ENCODE data around the gene TUBB1. TPM values are rescaled to one million over a fixed set of nuclear protein-coding genes. Genes with fewer than 3 reads are reported as not detected.

Gene TUBB1
- total RNA-seq, 4 donors from 2014 or later: 0.15 TPM; not detected in 3

DNA sequence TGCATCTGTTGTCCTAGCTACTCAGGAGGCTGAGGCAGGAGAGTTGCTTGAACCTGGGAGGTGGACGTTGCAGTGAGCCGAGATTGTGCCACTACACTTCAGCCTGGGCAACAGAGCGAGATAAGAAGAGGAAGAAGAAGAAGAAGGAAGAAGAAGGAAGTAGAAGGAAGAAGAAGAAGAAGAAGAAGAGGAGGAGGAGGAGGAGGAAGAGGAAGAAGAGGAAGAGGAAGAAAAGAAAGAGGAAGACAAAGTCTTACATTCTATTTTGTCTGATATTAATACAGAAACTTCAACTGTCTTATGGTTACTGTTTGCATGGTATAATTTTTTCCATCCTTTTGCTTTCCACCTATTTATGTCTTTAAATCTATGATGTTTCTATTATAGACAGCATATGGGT, 45.4 kb upstream of the TUBB1 start:
- no peak for ATAC-seq
- Histone ChIP-seq H3K4me3 (no peak overlapping the region), H3K4me1 (no peaks in the 10 kb centered on the region), H3K36me3 (no peaks in the 10 kb centered on the region), H3K27ac (no peak overlapping the region), H3K9me3 (peaks cover 0 to 31% (median 0%) of the 10 kb centered on the region in 3 donors), H3K27me3 (no peaks in the 10 kb centered on the region)
- 75 to 90% methylated on average over 2 to 3 of the region's 3 CpGs for WGBS, 2 donors (ENCODE audit: low coverage in 1 of 2)
- TF ChIP-seq POLR2AphosphoS5 (IDR thresholded peaks at IDR 0.05) (no peak), POLR2A (IDR thresholded peaks at IDR 0.05) (no peak), EP300 (IDR thresholded peaks at IDR 0.05) (no peak)
- TF ChIP-seq, protein P1, sequence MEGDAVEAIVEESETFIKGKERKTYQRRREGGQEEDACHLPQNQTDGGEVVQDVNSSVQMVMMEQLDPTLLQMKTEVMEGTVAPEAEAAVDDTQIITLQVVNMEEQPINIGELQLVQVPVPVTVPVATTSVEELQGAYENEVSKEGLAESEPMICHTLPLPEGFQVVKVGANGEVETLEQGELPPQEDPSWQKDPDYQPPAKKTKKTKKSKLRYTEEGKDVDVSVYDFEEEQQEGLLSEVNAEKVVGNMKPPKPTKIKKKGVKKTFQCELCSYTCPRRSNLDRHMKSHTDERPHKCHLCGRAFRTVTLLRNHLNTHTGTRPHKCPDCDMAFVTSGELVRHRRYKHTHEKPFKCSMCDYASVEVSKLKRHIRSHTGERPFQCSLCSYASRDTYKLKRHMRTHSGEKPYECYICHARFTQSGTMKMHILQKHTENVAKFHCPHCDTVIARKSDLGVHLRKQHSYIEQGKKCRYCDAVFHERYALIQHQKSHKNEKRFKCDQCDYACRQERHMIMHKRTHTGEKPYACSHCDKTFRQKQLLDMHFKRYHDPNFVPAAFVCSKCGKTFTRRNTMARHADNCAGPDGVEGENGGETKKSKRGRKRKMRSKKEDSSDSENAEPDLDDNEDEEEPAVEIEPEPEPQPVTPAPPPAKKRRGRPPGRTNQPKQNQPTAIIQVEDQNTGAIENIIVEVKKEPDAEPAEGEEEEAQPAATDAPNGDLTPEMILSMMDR (IDR thresholded peaks at IDR 0.05): no peak

DNA sequence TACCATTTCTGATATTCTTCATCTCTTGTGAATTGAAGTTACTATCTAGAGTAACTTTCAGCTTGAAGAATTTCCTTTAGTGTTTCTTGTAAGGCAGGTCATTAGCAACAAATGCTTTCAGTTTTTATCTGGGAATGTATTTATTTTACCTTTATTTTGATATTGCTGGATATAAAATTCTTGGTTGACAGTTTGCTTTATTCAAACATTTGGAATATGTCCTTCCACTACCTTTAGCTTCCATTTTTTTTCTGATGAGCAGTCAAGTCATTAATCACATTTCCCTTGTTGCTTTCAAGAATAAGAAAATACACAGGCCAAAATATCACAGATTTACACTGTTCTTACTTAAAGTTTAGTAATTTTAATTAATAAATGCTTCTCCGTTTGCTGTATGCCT, 43.9 kb upstream of the TUBB1 start:
- peaks cover 0 to 25% (median 0%) of the 10 kb centered on the region in 3 donors for H3K9me3 ChIP-seq
- ATAC-seq: no peak
- no peaks in the 10 kb centered on the region for H3K36me3 ChIP-seq
- peaks cover 0 to under 1% (median 0%) of the 10 kb centered on the region in 3 donors for H3K4me1 ChIP-seq
- TF ChIP-seq POLR2A (IDR thresholded peaks at IDR 0.05) (no peak), EP300 (IDR thresholded peaks at IDR 0.05) (no peak), POLR2AphosphoS5 (IDR thresholded peaks at IDR 0.05) (no peak)
- TF ChIP-seq, protein P1 (IDR thresholded peaks at IDR 0.05): no peak
- WGBS, 2 donors (ENCODE audit: low coverage in 1 of 2): 100% methylated on average over 1 of the region's 1 CpG
- no peak overlapping the region for H3K4me3 ChIP-seq
- H3K27me3 ChIP-seq: no peaks in the 10 kb centered on the region
- no peak overlapping the region for H3K27ac ChIP-seq

DNA sequence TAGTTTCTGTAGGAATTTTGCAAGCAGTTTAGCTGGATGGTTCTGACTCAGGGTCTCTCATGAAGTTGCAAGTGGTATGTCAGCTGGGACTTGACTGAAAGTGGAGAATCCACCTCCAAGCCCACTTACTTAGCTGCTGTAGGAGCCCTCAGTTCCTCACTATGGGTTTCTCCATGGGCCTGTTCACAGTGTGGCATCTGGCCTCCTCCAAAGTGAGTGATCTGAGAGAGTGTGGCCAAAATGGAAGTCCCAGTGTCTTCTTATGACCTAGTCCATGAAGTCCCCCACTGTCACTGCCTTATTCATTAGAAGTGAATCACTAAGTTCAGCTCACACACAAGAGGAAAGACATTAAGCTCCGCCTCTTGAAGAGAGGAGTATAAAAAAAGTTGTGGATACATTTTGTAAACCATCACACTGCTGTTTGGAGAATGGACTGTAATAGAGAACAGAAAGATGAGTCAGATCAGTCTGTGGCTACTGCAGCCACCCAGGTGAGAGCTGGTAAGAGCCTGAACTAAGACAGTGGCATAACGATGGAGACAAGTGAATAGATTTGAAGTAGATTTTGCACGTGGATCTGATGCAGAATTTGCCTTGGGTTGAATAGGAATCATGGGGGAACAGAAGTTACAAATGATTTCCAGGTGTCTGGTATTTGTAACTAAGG, 43.0 kb upstream of the TUBB1 start:
- ATAC-seq: no peak
- Histone ChIP-seq H3K4me1 (peaks cover 0 to 5% (median 0%) of the 10 kb centered on the region in 3 donors), H3K4me3 (no peak overlapping the region), H3K27me3 (no peaks in the 10 kb centered on the region), H3K36me3 (no peaks in the 10 kb centered on the region), H3K27ac (no peak overlapping the region), H3K9me3 (peaks cover 0 to 25% (median 0%) of the 10 kb centered on the region in 3 donors)
- 75 to 85% methylated on average over 2 to 3 of the region's 3 CpGs for WGBS, 2 donors (ENCODE audit: low coverage in 1 of 2)
- no peak for TF ChIP-seq POLR2AphosphoS5 (IDR thresholded peaks at IDR 0.05)
- TF ChIP-seq, protein P1 (IDR thresholded peaks at IDR 0.05): no peak
- TF ChIP-seq POLR2A (IDR thresholded peaks at IDR 0.05): no peak
- TF ChIP-seq EP300 (IDR thresholded peaks at IDR 0.05): no peak

DNA sequence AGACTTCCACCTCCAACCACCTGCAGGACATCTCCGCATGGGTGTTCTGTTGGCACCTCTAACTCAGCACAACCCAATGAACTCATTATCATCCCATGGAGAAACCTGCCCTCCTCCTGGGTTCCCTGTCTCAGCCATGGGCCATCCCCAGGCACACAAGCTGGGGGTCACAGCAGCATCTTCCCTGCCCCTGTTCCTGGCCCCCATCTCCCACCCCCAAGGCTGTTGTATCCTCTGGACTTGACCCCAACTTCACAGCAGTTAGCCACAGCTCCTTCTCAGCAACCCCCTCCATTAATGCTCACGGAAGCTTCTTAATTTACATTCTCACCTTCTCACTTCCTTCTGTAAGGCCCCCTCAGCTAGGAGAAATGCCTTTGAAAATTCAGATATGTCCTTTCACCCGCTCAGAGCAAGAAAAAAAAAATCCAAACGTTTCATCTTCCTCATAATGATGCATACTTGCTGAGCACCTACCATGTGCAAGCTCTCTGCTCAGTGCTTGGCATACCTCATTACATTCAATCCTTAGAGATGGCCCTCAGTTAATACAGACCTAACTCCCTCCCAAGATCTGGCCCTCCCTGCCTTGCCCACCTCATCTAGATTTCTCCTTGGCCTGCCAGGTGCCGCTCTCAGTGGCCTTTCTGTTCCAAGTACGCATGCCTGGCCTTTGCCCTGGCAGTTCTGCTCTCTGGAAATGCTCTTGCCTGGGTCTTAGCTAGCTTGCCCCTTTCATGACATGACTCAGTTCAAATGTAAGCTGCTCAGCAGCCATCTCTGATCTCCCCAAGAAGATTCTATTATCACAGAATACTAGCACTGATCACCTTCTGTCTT, 40.7 kb upstream of the TUBB1 start:
- WGBS, 2 donors (ENCODE audit: low coverage in 1 of 2): 59 to 75% methylated on average over 2 to 5 of the region's 6 CpGs
- H3K9me3 ChIP-seq: peaks cover 0 to 25% (median 0%) of the 10 kb centered on the region in 3 donors
- H3K4me1 ChIP-seq: peaks cover 0 to 24% (median 11%) of the 10 kb centered on the region in 3 donors
- no peaks in the 10 kb centered on the region for H3K27me3 ChIP-seq
- no peak for TF ChIP-seq POLR2A (IDR thresholded peaks at IDR 0.05)
- TF ChIP-seq POLR2AphosphoS5 (IDR thresholded peaks at IDR 0.05): no peak
- TF ChIP-seq, protein P1 (IDR thresholded peaks at IDR 0.05): no peak
- TF ChIP-seq EP300 (IDR thresholded peaks at IDR 0.05): no peak
- ATAC-seq: no peak
- no peaks in the 10 kb centered on the region for H3K36me3 ChIP-seq
- no peak overlapping the region for H3K27ac ChIP-seq
- H3K4me3 ChIP-seq: no peak overlapping the region

All from gastroesophageal sphincter (tissue), 4 donors.